GM23248 (cell line): ENCODE measurements around the gene OR2H2. TPM values are rescaled to one million over a fixed set of nuclear protein-coding genes. Genes with fewer than 3 reads are reported as not detected.
A peak's percentile ranks its signal among the peaks of the same experiment; 100 is the strongest.

Source experiments
- DNase-seq: peaks from one replicate; pipeline ENCODE4 v3.0.0-alpha.2; 2015
- H2AFZ ChIP-seq: fragments of 200-600 bp; sonication (generic); 2 replicates; pipeline ENCODE4 v1.6.1; 2016; ENCODE audit warnings: antibody characterized with exemption
- H3F3A ChIP-seq: fragments of 200-600 bp; sonication (generic); 2 replicates; pipeline ENCODE4 v1.6.1; 2016; ENCODE audit warnings: mild to moderate bottlenecking, antibody characterized with exemption, mixed run types; ENCODE audit not compliant: insufficient read depth
- H3K27ac ChIP-seq: fragments of 200-600 bp; sonication (generic); 2 replicates; pipeline ENCODE4 v1.5.1; 2016; ENCODE audit warnings: mild to moderate bottlenecking
- H3K27me3 ChIP-seq: fragments of 200-600 bp; sonication (generic); replicated peaks from 2 replicates; pipeline ENCODE4 v1.6.1; 2016; ENCODE audit warnings: mild to moderate bottlenecking; ENCODE audit not compliant: insufficient read depth
- H3K36me3 ChIP-seq: fragments of 200-600 bp; sonication (generic); 2 replicates; pipeline ENCODE4 v1.6.1; 2016; ENCODE audit warnings: low read depth, mild to moderate bottlenecking
- H3K4me1 ChIP-seq: fragments of 200-600 bp; sonication (generic); 2 replicates; pipeline ENCODE4 v1.6.1; 2016; ENCODE audit warnings: mild to moderate bottlenecking; ENCODE audit not compliant: insufficient read depth
- H3K4me2 ChIP-seq: fragments of 200-600 bp; sonication (generic); one replicate; pipeline ENCODE4 v1.6.1; 2016; ENCODE audit warnings: mild to moderate bottlenecking; ENCODE audit not compliant: unreplicated experiment
- H3K4me3 ChIP-seq: fragments of 200-600 bp; sonication (generic); 2 replicates; pipeline ENCODE4 v1.5.1; 2016; ENCODE audit warnings: mild to moderate bottlenecking
- H3K79me2 ChIP-seq: fragments of 200-600 bp; sonication (generic); 2 replicates; pipeline ENCODE4 v1.6.1; 2016; ENCODE audit warnings: mild to moderate bottlenecking; ENCODE audit not compliant: insufficient read depth
- H3K9ac ChIP-seq: fragments of 200-600 bp; sonication (generic); 2 replicates; pipeline ENCODE4 v1.6.1; 2016; ENCODE audit warnings: mild to moderate bottlenecking
- H3K9me2 ChIP-seq: fragments of 200-600 bp; sonication (generic); 2 replicates; pipeline ENCODE4 v1.6.1; 2016; ENCODE audit warnings: mixed run types, mild to moderate bottlenecking, moderate library complexity; ENCODE audit not compliant: insufficient read depth
- H3K9me3 ChIP-seq: fragments of 200-600 bp; sonication (generic); one replicate; pipeline ENCODE4 v1.6.1; 2017; ENCODE audit warnings: low read depth
- H4K20me1 ChIP-seq: fragments of 200-600 bp; sonication (generic); 2 replicates; pipeline ENCODE4 v1.6.0; 2016; ENCODE audit not compliant: insufficient read depth
- EZH2 ChIP-seq: fragments of 200-600 bp; sonication (generic); IDR thresholded peaks from 2 replicates; pipeline ENCODE4 v1.6.1; 2018; ENCODE audit warnings: antibody characterized with exemption, mild to moderate bottlenecking; ENCODE audit not compliant: insufficient read depth, poor library complexity, severe bottlenecking
- EZH2phosphoT487 ChIP-seq: fragments of 200-600 bp; sonication (generic); IDR thresholded peaks from 2 replicates; pipeline ENCODE4 v1.6.1; 2018; ENCODE audit warnings: antibody characterized with exemption, moderate library complexity, mild to moderate bottlenecking, low read depth; ENCODE audit not compliant: insufficient read depth
- WGBS, 2 experiments: methylation state at CpG; one replicate each; pipeline ENCODE4 v1.1.6; 2015 to 2017; ENCODE audit warnings: low lambda C conversion rate in 2 of 2, low coverage in 1 of 2; ENCODE audit errors: missing lambda C conversion rate in 2 of 2; 5-methylcytosine and 5-hydroxymethylcytosine counted together
- in situ Hi-C: fragments of 300-500 bp; cut with MboI; formaldehyde crosslinking; loops from 2 replicates; pipeline ENCODE4 v1.15.0; 2020
- polyA plus RNA-seq: library from polyadenylated mRNA; unstranded; fragments of >200 nt; fragmentation: Nextera tagmentation; extraction: Ambion mirVana; gene quantifications from 2 replicates; pipeline ENCODE4 v1.2.1, GENCODE V29; 2016
- small RNA-seq: library from RNA; depleted of rRNA; stranded (forward); fragments of <200 nt; gene quantifications from one replicate; pipeline ENCODE3, GENCODE V24; 2014; ENCODE audit warnings: low read depth, low replicate concordance
- total RNA-seq: library from RNA; depleted of rRNA; stranded (reverse); fragments of >200 nt; shearing (Covaris generic); gene quantifications from 2 replicates; pipeline ENCODE4 v1.2.3, GENCODE V29; 2014; rRNA removed

Gene OR2H2
- total and polyA plus RNA-seq, 2 experiments from 2014 or later: not detected

DNA sequence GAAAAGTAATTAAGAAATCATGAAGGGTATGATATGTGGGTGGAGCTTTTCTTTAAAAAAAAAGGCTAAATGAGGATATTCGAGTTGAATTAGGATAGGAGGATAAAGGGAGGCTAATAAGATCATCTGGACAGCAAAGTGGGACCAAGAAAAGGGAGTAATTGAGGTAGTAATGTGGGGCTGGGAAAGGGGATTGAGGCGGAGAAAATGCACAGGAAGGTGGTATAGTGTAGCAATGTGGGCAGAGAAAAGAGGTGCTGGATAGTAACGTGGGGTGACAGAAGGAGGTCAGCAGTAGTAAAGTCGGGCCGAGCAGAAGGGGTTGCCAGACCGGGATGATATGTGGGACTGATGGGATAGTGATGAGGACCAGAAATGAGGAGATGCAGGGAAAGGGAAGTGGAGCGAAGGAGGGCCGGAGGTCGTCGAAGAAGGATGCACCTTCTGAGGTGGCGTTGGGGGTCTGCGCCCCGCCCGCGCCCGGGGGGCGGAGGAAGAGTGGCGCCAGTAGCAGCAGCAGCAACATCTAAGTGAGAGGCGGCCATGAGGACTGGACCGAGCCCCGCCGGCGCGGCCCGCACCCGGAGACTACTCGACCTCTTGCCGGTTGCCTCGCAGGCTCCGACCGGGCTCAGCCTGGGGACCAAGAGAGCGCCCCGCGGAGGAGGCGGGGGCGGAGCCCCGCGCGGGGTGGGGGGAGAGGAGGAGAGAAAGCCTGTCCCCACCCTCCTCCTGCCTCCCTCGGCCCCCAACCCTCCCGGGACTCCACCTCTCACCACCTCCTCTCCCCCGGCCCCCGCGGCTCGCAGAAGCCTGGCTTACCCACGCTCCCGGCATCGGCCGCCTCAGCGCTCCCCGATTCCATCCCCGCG is 47.2 kb downstream of the OR2H2 start:
- Histone ChIP-seq H3F3A (no peaks in the 10 kb centered on the region), H3K27ac (no peak overlapping the region), H3K27me3 (no peaks in the 10 kb centered on the region), H3K4me3 (peak overlapping the region; percentile 83), H3K36me3 (no peaks in the 10 kb centered on the region), H3K9ac (peak overlapping the region; percentile 74), H3K9me2 (no peaks in the 10 kb centered on the region), H3K4me1 (peaks cover 5% of the 10 kb centered on the region; the same call in 1 of the 2 replicates), H4K20me1 (no peaks in the 10 kb centered on the region), H3K79me2 (peaks cover 22% of the 10 kb centered on the region), H3K9me3 (no peaks in the 10 kb centered on the region), H2AFZ (peak overlapping the region; percentile 81), H3K4me2 (peak overlapping the region; percentile 81)
- in situ Hi-C loops: no loop called here
- peak; percentile 58 for DNase-seq
- TF ChIP-seq EZH2phosphoT487 (no peak), EZH2 (no peak)
- WGBS, 2 experiments: 4 to 11% methylated on average over 22 to 52 of the region's 53 CpGs

DNA sequence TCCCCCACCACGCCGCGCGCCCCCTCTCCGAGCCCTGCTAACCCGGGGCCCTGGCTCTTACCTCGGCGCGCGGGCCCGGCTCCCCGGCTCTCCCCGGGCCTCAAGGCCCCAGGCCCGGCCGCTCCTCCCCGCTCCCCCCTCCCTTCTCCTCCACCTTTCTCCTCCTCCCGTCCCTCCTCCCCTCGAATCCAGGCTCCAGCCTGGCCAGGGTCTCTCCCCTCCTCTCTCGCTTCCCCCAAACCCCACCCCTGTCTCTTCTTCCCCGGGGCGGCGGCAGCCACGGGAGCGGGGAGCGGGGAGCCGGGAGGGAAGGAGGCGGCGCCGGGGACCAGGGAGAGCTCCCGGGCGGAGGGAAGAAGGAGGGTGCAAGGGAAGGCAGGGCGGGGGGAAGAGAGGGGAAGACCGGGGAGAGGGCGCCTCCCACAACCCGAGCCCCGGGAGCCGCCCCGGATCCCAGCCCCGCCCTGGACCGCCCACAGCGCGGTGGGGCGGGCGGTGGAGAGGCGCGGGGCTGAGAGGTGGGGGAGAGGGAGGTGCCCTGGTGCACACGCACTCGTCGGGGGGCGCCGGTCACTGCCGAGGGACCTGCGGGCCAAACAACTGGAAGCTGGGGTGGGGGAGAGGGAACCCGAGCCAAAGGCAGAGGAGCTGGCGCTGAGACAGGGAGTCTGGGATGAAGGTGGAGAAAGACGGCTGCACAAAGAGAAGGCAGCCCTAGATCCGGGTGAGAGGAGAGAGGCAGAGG is 48.0 kb downstream of the OR2H2 start, which contains the start of gene GABBR1:
Gene GABBR1, minus strand, starts transcription at position 395 of the 745 bp plus-strand sequence. CDS start 798 bp downstream, outside the sequence.
- Histone ChIP-seq H3K27me3 (no peaks in the 10 kb centered on the region), H3K4me3 (peak within 1 kb of the TSS; percentile 83), H3K36me3 (no peaks in the 10 kb centered on the region), H3F3A (no peaks in the 10 kb centered on the region), H3K4me2 (peak within 1 kb of the TSS; percentile 81), H3K4me1 (peaks cover 5% of the 10 kb centered on the region; the same call in 1 of the 2 replicates), H3K79me2 (peaks cover 22% of the 10 kb centered on the region), H3K9ac (peak within 1 kb of the TSS; percentile 74), H3K9me3 (no peaks in the 10 kb centered on the region), H3K9me2 (no peaks in the 10 kb centered on the region), H4K20me1 (no peaks in the 10 kb centered on the region), H2AFZ (peak within 1 kb of the TSS; percentile 81), H3K27ac (no peak within 1 kb of the TSS)
- peak; percentile 96 for DNase-seq
- in situ Hi-C loops: no loop called here
- WGBS, 2 experiments: 0 to 1% methylated on average over 1 to 57 of the region's 57 CpGs
- TF ChIP-seq EZH2 (no peak), EZH2phosphoT487 (no peak)

DNA sequence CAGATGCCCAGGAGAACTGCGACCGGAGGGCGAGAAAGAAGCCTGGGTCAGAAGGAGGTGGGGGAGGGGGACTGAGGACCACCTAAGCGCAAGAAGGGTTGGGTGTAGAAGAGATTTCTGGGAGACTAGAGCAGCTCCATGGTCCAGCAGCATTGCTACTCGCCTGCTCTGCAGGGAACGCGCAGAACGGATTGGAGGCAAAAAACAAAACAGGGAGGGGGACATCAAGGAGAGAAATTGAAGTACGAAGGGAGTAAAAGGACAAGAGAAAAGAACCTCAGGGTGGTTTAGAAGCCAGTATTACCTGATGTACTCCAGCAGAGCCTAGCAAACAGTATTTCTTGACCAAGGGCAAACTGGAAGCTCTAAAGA is 48.6 kb downstream of the OR2H2 start:
- Histone ChIP-seq H4K20me1 (no peaks in the 10 kb centered on the region), H3K9me2 (no peaks in the 10 kb centered on the region), H3F3A (no peaks in the 10 kb centered on the region), H3K9ac (peak overlapping the region; percentile 74), H3K36me3 (no peaks in the 10 kb centered on the region), H3K79me2 (peaks cover 22% of the 10 kb centered on the region), H2AFZ (peak overlapping the region; percentile 81), H3K27me3 (no peaks in the 10 kb centered on the region), H3K27ac (no peak overlapping the region), H3K4me1 (peaks cover 5% of the 10 kb centered on the region; the same call in 1 of the 2 replicates), H3K4me2 (peak overlapping the region; percentile 81), H3K4me3 (peak overlapping the region; percentile 83), H3K9me3 (no peaks in the 10 kb centered on the region)
- in situ Hi-C loops: no loop called here
- no peak for DNase-seq
- TF ChIP-seq EZH2phosphoT487: no peak
- no peak for TF ChIP-seq EZH2
- WGBS, 2 experiments: 27 to 34% methylated on average over 7 to 9 of the region's 9 CpGs

DNA sequence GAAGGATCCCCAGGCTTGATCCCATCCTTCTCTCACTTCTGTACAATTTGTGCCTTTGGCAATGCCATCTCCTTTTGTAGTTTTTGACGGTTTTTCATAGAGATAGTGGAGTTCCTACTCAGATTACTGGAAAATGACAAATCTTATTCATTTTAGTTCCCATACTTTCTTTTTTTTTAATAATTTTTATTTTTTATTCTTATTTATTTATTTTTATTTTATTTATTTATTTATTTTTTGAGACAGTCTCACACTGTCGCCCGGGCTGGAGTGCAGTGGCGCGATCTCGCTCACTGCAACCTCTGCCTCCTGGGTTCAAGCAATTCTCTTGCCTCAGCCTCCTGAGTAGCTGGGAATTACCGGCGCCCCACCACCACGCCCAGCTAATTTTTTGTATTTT is 52.3 kb downstream of the OR2H2 start:
- DNase-seq: no peak
- Histone ChIP-seq H3K4me2 (no peak overlapping the region), H3K27ac (no peak overlapping the region), H3K27me3 (no peaks in the 10 kb centered on the region), H2AFZ (no peak overlapping the region), H3K4me1 (no peaks in the 10 kb centered on the region), H3K36me3 (no peaks in the 10 kb centered on the region), H3K79me2 (no peaks in the 10 kb centered on the region), H4K20me1 (no peaks in the 10 kb centered on the region), H3K9ac (no peak overlapping the region), H3F3A (no peaks in the 10 kb centered on the region), H3K9me3 (no peaks in the 10 kb centered on the region), H3K9me2 (no peaks in the 10 kb centered on the region), H3K4me3 (no peak overlapping the region)
- TF ChIP-seq EZH2phosphoT487 (no peak), EZH2 (no peak)
- in situ Hi-C loops: no loop called here
- 82 to 84% methylated on average over 9 of the region's 9 CpGs for WGBS, 2 experiments

Small RNAs within 50 kb of the gene (small RNA-seq; reads per million reads assigned to genes)
- gene SNORD32B (1.5 reads per million, percentile 57 among the genes with 10 or more reads in this experiment), gene SUMO2P1 (not detected), gene TMEM183AP1 (not detected)

Other genes starting within 250 kb of the OR2H2 start
- not detected in 2 replicates for gene OR5V1, start 216.3 kb upstream of the OR2H2 start, total RNA-seq
- gene OR5V1, start 216.3 kb upstream of the OR2H2 start, polyA plus RNA-seq: not detected in 2 replicates
- not detected in 2 replicates for gene OR12D3, start 209.8 kb upstream of the OR2H2 start, total RNA-seq
- gene OR12D3, start 209.8 kb upstream of the OR2H2 start, polyA plus RNA-seq: not detected in 2 replicates
- not detected in 2 replicates for gene OR12D2, start 189.5 kb upstream of the OR2H2 start, total RNA-seq
- not detected in 2 replicates for gene OR12D2, start 189.5 kb upstream of the OR2H2 start, polyA plus RNA-seq
- not detected in 2 replicates for gene OR12D1, start 170.2 kb upstream of the OR2H2 start, total RNA-seq
- not detected in 2 replicates for gene OR12D1, start 170.2 kb upstream of the OR2H2 start, polyA plus RNA-seq
- gene OR10C1, start 145.8 kb upstream of the OR2H2 start, total RNA-seq: not detected in 2 replicates
- not detected in 2 replicates for gene OR10C1, start 145.8 kb upstream of the OR2H2 start, polyA plus RNA-seq
- not detected in 2 replicates for gene OR11A1, start 128.1 kb upstream of the OR2H2 start, total RNA-seq
- not detected in 2 replicates for gene OR11A1, start 128.1 kb upstream of the OR2H2 start, polyA plus RNA-seq
- not detected in 2 replicates for gene OR2H1, start 128.0 kb upstream of the OR2H2 start, total RNA-seq
- not detected in 2 replicates for gene OR2H1, start 128.0 kb upstream of the OR2H2 start, polyA plus RNA-seq
- gene MAS1L, start 97.2 kb upstream of the OR2H2 start, total RNA-seq: not detected in 2 replicates
- gene MAS1L, start 97.2 kb upstream of the OR2H2 start, polyA plus RNA-seq: not detected in 2 replicates
- gene UBD, start 25.4 kb upstream of the OR2H2 start, total RNA-seq: not detected in 2 replicates
- gene UBD, start 25.4 kb upstream of the OR2H2 start, polyA plus RNA-seq: not detected in 2 replicates
- gene GABBR1, start 48.1 kb downstream of the OR2H2 start, total RNA-seq: 4.6 and 5.3 TPM in 2 replicates
- 5.8 and 6.1 TPM in 2 replicates for gene GABBR1, start 48.1 kb downstream of the OR2H2 start, polyA plus RNA-seq
- gene MOG, start 72.0 kb downstream of the OR2H2 start, total RNA-seq: not detected in 2 replicates
- gene MOG, start 72.0 kb downstream of the OR2H2 start, polyA plus RNA-seq: not detected in 2 replicates
- not detected in 2 replicates for gene ZFP57, start 96.0 kb downstream of the OR2H2 start, total RNA-seq
- gene ZFP57, start 96.0 kb downstream of the OR2H2 start, polyA plus RNA-seq: not detected in 2 replicates
- 0.13 and 0.43 TPM in 2 replicates for gene HLA-F, start 138.3 kb downstream of the OR2H2 start, total RNA-seq
- 0.37 and 0.93 TPM in 2 replicates for gene HLA-F, start 138.3 kb downstream of the OR2H2 start, polyA plus RNA-seq
- not detected in 2 replicates for gene HLA-G, start 242.7 kb downstream of the OR2H2 start, total RNA-seq
- gene HLA-G, start 242.7 kb downstream of the OR2H2 start, polyA plus RNA-seq: 1.5 and 1.7 TPM in 2 replicates